ENCODE data around the gene EFNA5. TPM values are rescaled to one million over a fixed set of nuclear protein-coding genes. Genes with fewer than 3 reads are reported as not detected.
A peak's percentile ranks its signal among the peaks of the same experiment; 100 is the strongest.

Gene EFNA5
- total RNA-seq (2014; rRNA removed; shearing (Covaris generic)), result 1.6 and 2.1 TPM in 2 replicates
- 5.6 and 15.3 TPM in 2 replicates for polyA plus RNA-seq (2015; cell fraction: cytosol; rRNA removed)
- 3.5 and 20.6 TPM in 2 replicates for polyA plus RNA-seq (2015; cell fraction: nucleus; rRNA removed)

- peak; percentile 38 for DNase-seq (ENCODE audit: low read depth, low spot score)
- in situ Hi-C loops (cut with HindIII; ENCODE audit: low pct_unique_long_range_greater_than_20kb, low sequenced_read_pairs), result no loop called here
These were observed at the start of gene EFNA5 for GRCh38 chr5:107670932-107671741. TSS of gene EFNA5 (minus strand) at chr5:107670937.

- in situ Hi-C loops (cut with HindIII; ENCODE audit: low pct_unique_long_range_greater_than_20kb, low sequenced_read_pairs), result no loop called here
- DNase-seq (ENCODE audit: low read depth, low spot score), result no peak
These were observed 48.4 kb upstream of the EFNA5 start for GRCh38 chr5:107719034-107719606.

- in situ Hi-C loops (cut with HindIII; ENCODE audit: low pct_unique_long_range_greater_than_20kb, low sequenced_read_pairs), result no loop called here
- no peak for DNase-seq (ENCODE audit: low read depth, low spot score)
These were observed 47.1 kb upstream of the EFNA5 start for GRCh38 chr5:107717816-107718215.

GRCh38 chr5:107713228-107713627, 42.5 kb upstream of the EFNA5 start:
- in situ Hi-C loops (cut with HindIII; ENCODE audit: low pct_unique_long_range_greater_than_20kb, low sequenced_read_pairs), result no loop called here

GRCh38 chr5:107712359-107712870, 41.7 kb upstream of the EFNA5 start:
- in situ Hi-C loops (cut with HindIII; ENCODE audit: low pct_unique_long_range_greater_than_20kb, low sequenced_read_pairs), result no loop called here
- no peak for DNase-seq (ENCODE audit: low read depth, low spot score)

More at GRCh38 chr5:107713228-107713627, 42.5 kb upstream of the EFNA5 start:
- DNase-seq (ENCODE audit: low read depth, low spot score), result no peak

GRCh38 chr5:107705402-107706014, 34.8 kb upstream of the EFNA5 start:
- no peak for DNase-seq (ENCODE audit: low read depth, low spot score)
- in situ Hi-C loops (cut with HindIII; ENCODE audit: low pct_unique_long_range_greater_than_20kb, low sequenced_read_pairs), result no loop called here

GRCh38 chr5:107704681-107705401, 34.1 kb upstream of the EFNA5 start:
- in situ Hi-C loops (cut with HindIII; ENCODE audit: low pct_unique_long_range_greater_than_20kb, low sequenced_read_pairs), result no loop called here

GRCh38 chr5:107700481-107700880, 29.7 kb upstream of the EFNA5 start:
- in situ Hi-C loops (cut with HindIII; ENCODE audit: low pct_unique_long_range_greater_than_20kb, low sequenced_read_pairs), result no loop called here
- DNase-seq (ENCODE audit: low read depth, low spot score), result no peak

More at GRCh38 chr5:107704681-107705401, 34.1 kb upstream of the EFNA5 start:
- DNase-seq (ENCODE audit: low read depth, low spot score), result no peak

- no peak for DNase-seq (ENCODE audit: low read depth, low spot score)
- in situ Hi-C loops (cut with HindIII; ENCODE audit: low pct_unique_long_range_greater_than_20kb, low sequenced_read_pairs), result no loop called here
These were observed 28.7 kb upstream of the EFNA5 start for GRCh38 chr5:107699425-107699824.

GRCh38 chr5:107698286-107698685, 27.5 kb upstream of the EFNA5 start:
- in situ Hi-C loops (cut with HindIII; ENCODE audit: low pct_unique_long_range_greater_than_20kb, low sequenced_read_pairs), result no loop called here
- DNase-seq (ENCODE audit: low read depth, low spot score), result no peak

GRCh38 chr5:107696498-107696897, 25.8 kb upstream of the EFNA5 start:
- no peak for DNase-seq (ENCODE audit: low read depth, low spot score)
- in situ Hi-C loops (cut with HindIII; ENCODE audit: low pct_unique_long_range_greater_than_20kb, low sequenced_read_pairs), result no loop called here

- no peak for DNase-seq (ENCODE audit: low read depth, low spot score)
- in situ Hi-C loops (cut with HindIII; ENCODE audit: low pct_unique_long_range_greater_than_20kb, low sequenced_read_pairs), result no loop called here
These were observed 25.3 kb upstream of the EFNA5 start for GRCh38 chr5:107696080-107696479.

- DNase-seq (ENCODE audit: low read depth, low spot score), result no peak
- in situ Hi-C loops (cut with HindIII; ENCODE audit: low pct_unique_long_range_greater_than_20kb, low sequenced_read_pairs), result no loop called here
These were observed 17.2 kb upstream of the EFNA5 start for GRCh38 chr5:107687937-107688336.

GRCh38 chr5:107687404-107687803, 16.7 kb upstream of the EFNA5 start:
- in situ Hi-C loops (cut with HindIII; ENCODE audit: low pct_unique_long_range_greater_than_20kb, low sequenced_read_pairs), result no loop called here

GRCh38 chr5:107682533-107682932, 11.8 kb upstream of the EFNA5 start:
- DNase-seq (ENCODE audit: low read depth, low spot score), result no peak

More at GRCh38 chr5:107687404-107687803, 16.7 kb upstream of the EFNA5 start:
- no peak for DNase-seq (ENCODE audit: low read depth, low spot score)

GRCh38 chr5:107680799-107681198, 10.1 kb upstream of the EFNA5 start:
- in situ Hi-C loops (cut with HindIII; ENCODE audit: low pct_unique_long_range_greater_than_20kb, low sequenced_read_pairs), result no loop called here
- DNase-seq (ENCODE audit: low read depth, low spot score), result no peak

More at GRCh38 chr5:107682533-107682932, 11.8 kb upstream of the EFNA5 start:
- in situ Hi-C loops (cut with HindIII; ENCODE audit: low pct_unique_long_range_greater_than_20kb, low sequenced_read_pairs), result no loop called here

- in situ Hi-C loops (cut with HindIII; ENCODE audit: low pct_unique_long_range_greater_than_20kb, low sequenced_read_pairs), result no loop called here
- no peak for DNase-seq (ENCODE audit: low read depth, low spot score)
These were observed 9.4 kb upstream of the EFNA5 start for GRCh38 chr5:107680099-107680498.

- DNase-seq (ENCODE audit: low read depth, low spot score), result no peak
- in situ Hi-C loops (cut with HindIII; ENCODE audit: low pct_unique_long_range_greater_than_20kb, low sequenced_read_pairs), result no loop called here
These were observed 6.0 kb upstream of the EFNA5 start for GRCh38 chr5:107676702-107677101.
